A673 (cell line): ENCODE measurements around the gene ADK. TPM values are rescaled to one million over a fixed set of nuclear protein-coding genes. Genes with fewer than 3 reads are reported as not detected.

Experiments
- BruUV-seq: library from RNA; stranded (reverse); fragments of 400-500 nt; replicated peaks from 2 replicates; lab custom pipeline; 2021; lab: Mats Ljungman, UMichigan
- CTCF ChIA-PET: fragments of 300-600 bp; sonication (Branson Sonifier 250); formaldehyde crosslinking; loops from one replicate; lab custom pipeline; 2022; ENCODE audit warnings: antibody characterized with exemption; lab: Charles Lee
- POLR2A ChIA-PET: fragments of 300-600 bp; sonication (Branson Sonifier 250); formaldehyde crosslinking; loops from one replicate; lab custom pipeline; 2022; ENCODE audit warnings: antibody characterized with exemption; ENCODE audit not compliant: low non-redundant PET; lab: Charles Lee
- DNase-seq: peaks from one replicate; pipeline ENCODE4 v3.0.0-alpha.2; 2015; ENCODE audit warnings: low spot score
- H3K27ac ChIP-seq: fragments of 200-600 bp; sonication (generic); 2 replicates; pipeline ENCODE4 v1.5.1; 2016; ENCODE audit warnings: mixed run types, low read depth, mild to moderate bottlenecking, mixed read lengths, antibody characterized with exemption, low read length; ENCODE audit not compliant: poor library complexity, severe bottlenecking
- H3K27me3 ChIP-seq: fragments of 200-600 bp; sonication (generic); replicated peaks from 2 replicates; pipeline ENCODE4 v1.6.1; 2017; ENCODE audit warnings: mixed run types, low read depth, mild to moderate bottlenecking, mixed read lengths, antibody characterized with exemption, low read length; ENCODE audit not compliant: insufficient read depth, poor library complexity
- H3K36me3 ChIP-seq: fragments of 200-600 bp; sonication (generic); 2 replicates; pipeline ENCODE4 v1.6.1; 2016; ENCODE audit warnings: mixed run types, mild to moderate bottlenecking, mixed read lengths, antibody characterized with exemption, low read length; ENCODE audit not compliant: insufficient read depth, poor library complexity, severe bottlenecking
- H3K4me1 ChIP-seq: fragments of 200-600 bp; sonication (generic); 2 replicates; pipeline ENCODE4 v1.6.1; 2017; ENCODE audit warnings: mixed run types, mild to moderate bottlenecking, mixed read lengths, antibody characterized with exemption, low read length; ENCODE audit not compliant: insufficient read depth, poor library complexity, severe bottlenecking
- H3K4me3 ChIP-seq: fragments of 200-600 bp; sonication (generic); 2 replicates; pipeline ENCODE4 v1.5.1; 2016; ENCODE audit warnings: low read depth, mixed run types, mild to moderate bottlenecking, mixed read lengths, low read length; ENCODE audit not compliant: poor library complexity, severe bottlenecking
- H3K9me3 ChIP-seq: fragments of 200-600 bp; sonication (generic); 2 replicates; pipeline ENCODE4 v1.6.1; 2016; ENCODE audit warnings: mixed run types, low read depth, mild to moderate bottlenecking, mixed read lengths, antibody characterized with exemption, low read length; ENCODE audit not compliant: poor library complexity, severe bottlenecking
- EZH2 ChIP-seq: fragments of 200-600 bp; sonication (generic); IDR thresholded peaks from 2 replicates; pipeline ENCODE4 v1.6.1; 2017; ENCODE audit warnings: borderline replicate concordance, low read depth, mild to moderate bottlenecking, mixed read lengths, antibody characterized with exemption, low read length; ENCODE audit not compliant: poor library complexity, severe bottlenecking
- intact Hi-C: fragments of 100-400 bp; cut with micrococcal nuclease; formaldehyde crosslinking; loops from one replicate; pipeline ENCODE4 v1.10.0; 2022; ENCODE audit not compliant: unreplicated experiment
- total RNA-seq: library from RNA; stranded (reverse); gene quantifications from 2 replicates; pipeline ENCODE4 v1.2.3, GENCODE V29; 2021
- TF ChIP-seq, protein P1 (sequence below): fragments of 300-800, 200-600 bp; sonication (generic); conservative IDR thresholded peaks from 2 replicates; pipeline ENCODE4 v1.5.1; 2017; ENCODE audit warnings: low read depth, mild to moderate bottlenecking, antibody characterized with exemption, low read length, moderate library complexity, mixed read lengths

Gene ADK
- total RNA-seq, 1 experiment from 2014 or later = 49.0 TPM

DNA sequence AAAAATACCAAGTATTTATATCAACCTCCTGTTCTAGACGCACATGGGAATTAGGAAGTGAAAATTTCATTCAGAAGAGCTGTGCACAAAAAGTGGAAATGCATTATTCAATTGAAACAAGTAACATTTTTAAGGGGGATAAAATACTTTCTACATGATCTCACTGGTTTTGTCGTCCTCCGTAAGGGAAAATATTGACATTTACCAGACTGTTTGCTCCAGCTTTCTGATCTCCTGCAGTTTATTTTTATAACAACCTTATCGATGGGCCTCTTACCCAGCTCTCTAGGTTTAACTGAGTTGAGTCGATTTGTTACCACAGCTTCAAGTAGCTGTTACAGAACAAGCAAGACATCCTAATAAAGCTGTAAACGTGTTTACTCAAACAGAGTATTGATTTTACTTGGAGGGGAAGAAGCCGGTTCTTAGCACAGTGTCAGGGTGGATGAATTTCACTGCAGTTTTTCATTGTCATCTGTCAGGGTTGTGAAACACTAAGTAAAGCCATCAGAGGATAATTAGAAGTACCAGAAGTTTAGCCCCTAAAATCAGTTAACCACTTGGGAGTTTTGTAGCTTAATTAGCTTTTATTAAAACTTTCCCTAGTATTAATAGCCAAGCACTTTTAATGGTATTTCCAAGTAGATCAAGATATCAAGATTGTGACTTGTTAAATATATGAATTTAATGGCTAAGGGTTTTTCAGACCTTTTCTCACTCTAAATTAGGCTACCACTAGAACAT lies 532.8 kb downstream of the ADK start:
- Histone ChIP-seq H3K27ac (no peak overlapping the region), H3K27me3 (no peaks in the 10 kb centered on the region), H3K36me3 (no peaks in the 10 kb centered on the region), H3K4me3 (no peak overlapping the region), H3K4me1 (no peaks in the 10 kb centered on the region), H3K9me3 (no peaks in the 10 kb centered on the region)
- intact Hi-C loops = no loop called here
- POLR2A ChIA-PET = no interaction called here
- no peak for DNase-seq
- CTCF ChIA-PET = interaction anchor here (0.5 kb wide), 1 partner anchor 17 kb away, joined by 3 read pairs; no protein-coding TSS in a partner anchor
- TF ChIP-seq, protein P1, sequence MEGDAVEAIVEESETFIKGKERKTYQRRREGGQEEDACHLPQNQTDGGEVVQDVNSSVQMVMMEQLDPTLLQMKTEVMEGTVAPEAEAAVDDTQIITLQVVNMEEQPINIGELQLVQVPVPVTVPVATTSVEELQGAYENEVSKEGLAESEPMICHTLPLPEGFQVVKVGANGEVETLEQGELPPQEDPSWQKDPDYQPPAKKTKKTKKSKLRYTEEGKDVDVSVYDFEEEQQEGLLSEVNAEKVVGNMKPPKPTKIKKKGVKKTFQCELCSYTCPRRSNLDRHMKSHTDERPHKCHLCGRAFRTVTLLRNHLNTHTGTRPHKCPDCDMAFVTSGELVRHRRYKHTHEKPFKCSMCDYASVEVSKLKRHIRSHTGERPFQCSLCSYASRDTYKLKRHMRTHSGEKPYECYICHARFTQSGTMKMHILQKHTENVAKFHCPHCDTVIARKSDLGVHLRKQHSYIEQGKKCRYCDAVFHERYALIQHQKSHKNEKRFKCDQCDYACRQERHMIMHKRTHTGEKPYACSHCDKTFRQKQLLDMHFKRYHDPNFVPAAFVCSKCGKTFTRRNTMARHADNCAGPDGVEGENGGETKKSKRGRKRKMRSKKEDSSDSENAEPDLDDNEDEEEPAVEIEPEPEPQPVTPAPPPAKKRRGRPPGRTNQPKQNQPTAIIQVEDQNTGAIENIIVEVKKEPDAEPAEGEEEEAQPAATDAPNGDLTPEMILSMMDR = no peak
- no peak for TF ChIP-seq EZH2
- BruUV-seq = no TSS peak

DNA sequence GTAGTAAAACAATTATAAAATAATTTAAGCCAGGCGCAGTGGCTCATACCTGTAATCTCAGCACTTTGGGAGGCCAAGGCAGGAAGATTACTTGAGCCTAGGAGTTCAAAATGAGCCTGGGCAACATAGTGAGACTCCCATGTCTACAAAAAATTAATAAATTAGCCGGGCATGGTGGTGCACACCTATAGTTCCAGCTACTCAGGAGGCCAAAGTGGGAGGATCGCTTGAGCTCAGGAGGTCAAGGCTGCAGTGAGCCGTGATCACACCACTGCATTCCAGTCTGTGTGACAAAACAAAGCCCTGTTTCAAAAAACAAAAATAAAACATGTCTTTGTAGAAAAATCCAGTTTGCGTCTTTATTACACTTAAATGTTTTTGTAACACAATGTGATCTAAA lies 533.4 kb downstream of the ADK start:
- no TSS peak for BruUV-seq
- H3K27ac ChIP-seq = no peak overlapping the region
- ChIA-PET CTCF (no interaction called here), POLR2A (no interaction called here)
- intact Hi-C loops = no loop called here
- H3K27me3 ChIP-seq = no peaks in the 10 kb centered on the region
- TF ChIP-seq, protein P1 = no peak
- TF ChIP-seq EZH2 = no peak
- H3K9me3 ChIP-seq = no peaks in the 10 kb centered on the region
- H3K36me3 ChIP-seq = no peaks in the 10 kb centered on the region
- no peaks in the 10 kb centered on the region for H3K4me1 ChIP-seq
- H3K4me3 ChIP-seq = no peak overlapping the region
- DNase-seq = no peak

DNA sequence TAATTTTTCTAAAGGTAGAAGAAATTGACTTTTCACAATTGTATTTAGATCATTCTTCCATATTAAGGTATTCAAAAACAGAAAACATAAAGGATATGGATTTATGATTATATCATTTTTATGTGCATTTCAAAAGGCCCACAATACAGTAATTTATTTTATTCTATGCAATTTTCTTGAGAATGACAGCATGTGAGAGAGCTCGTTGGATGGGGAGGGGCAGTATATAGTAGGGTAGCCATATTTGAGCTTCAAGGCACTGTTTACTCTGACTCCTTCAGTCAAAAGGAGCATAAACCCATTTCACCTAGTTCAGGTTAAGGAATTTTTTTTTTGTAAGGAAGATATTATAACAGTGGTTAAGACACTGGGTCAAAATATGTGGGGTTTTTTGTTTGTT lies 534.5 kb downstream of the ADK start:
- Histone ChIP-seq H3K4me3 (no peak overlapping the region), H3K9me3 (no peaks in the 10 kb centered on the region), H3K4me1 (no peaks in the 10 kb centered on the region), H3K27ac (no peak overlapping the region), H3K27me3 (no peaks in the 10 kb centered on the region), H3K36me3 (no peaks in the 10 kb centered on the region)
- TF ChIP-seq, protein P1 = no peak
- TF ChIP-seq EZH2 = no peak
- ChIA-PET CTCF (no interaction called here), POLR2A (no interaction called here)
- intact Hi-C loops = no loop called here
- BruUV-seq = no TSS peak
- no peak for DNase-seq
